Measurements from ENCODE around the gene ANXA11. TPM values are rescaled to one million over a fixed set of nuclear protein-coding genes. Genes with fewer than 3 reads are reported as not detected.

Gene ANXA11
- total and polyA plus RNA-seq, 2 of the 8 experiments (the other 6 are each of a cell fraction or from before 2014, with no cell fraction given): 40.5 to 84.9 TPM

DNA sequence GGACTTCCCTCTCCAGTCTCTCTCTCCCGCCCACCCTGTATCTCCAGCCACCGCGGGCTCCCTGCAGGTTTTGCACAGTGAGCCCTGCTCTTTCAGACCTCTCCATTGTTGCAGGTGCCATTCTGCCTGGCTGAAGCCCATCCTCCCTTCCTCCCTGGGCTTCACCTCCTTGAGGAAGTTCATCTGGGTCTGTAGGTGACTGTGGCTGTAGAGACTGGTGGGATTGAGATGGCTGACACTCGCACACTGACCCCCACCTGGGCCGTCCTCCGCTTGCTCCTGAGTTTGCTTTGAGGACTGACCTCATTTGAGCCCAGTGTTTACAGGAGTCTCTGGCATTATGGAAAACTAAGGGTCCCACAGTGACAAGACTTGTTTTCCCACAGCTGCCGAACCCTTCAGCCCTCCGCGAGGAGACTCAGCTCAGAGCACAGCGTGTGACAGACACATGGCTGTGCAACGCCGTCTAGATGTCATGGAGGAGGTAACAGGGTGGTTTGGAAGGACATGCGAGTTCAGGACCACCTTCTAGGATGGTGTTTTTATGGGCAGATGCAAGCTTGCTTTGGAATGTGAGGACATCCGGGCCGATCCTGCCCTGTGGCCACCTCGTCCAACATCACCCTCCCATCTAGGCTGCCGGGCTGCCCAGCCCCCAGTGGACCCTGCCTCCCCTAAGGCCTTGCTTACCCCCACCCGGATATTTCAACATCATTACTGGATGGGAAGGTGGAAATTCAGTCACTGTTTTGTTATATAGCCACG lies 63.5 kb downstream of the ANXA11 start:
- DNase-seq (ENCODE audit: low read depth in 1 of 2, low spot score in 2 of 2): no peak
- peak overlapping the region; percentile 82; the same call in 1 of the 2 replicates for H2AK5ac ChIP-seq (ENCODE audit: low read depth, low read length)
- H2BK12ac ChIP-seq (ENCODE audit: low read depth, low read length): no peak overlapping the region
- H3K23me2 ChIP-seq (ENCODE audit: low read depth, low read length): no peaks in the 10 kb centered on the region
- FAIRE-seq: no peak
- H4K5ac ChIP-seq (ENCODE audit: insufficient read length, low read depth, low read length): no peak overlapping the region
- H2BK20ac ChIP-seq (ENCODE audit: low read length): no peak overlapping the region
- H3K23ac ChIP-seq (ENCODE audit: insufficient read length): no peak overlapping the region
- ChIA-PET POLR2A (ENCODE audit: partially characterized antibody) (no interaction called here), CTCF (ENCODE audit: partially characterized antibody) (interaction anchor here (1.0 to 6.6 kb wide), 12 partner anchors 9 to 111 kb away, joined by 3 to 75 read pairs (median 5); no protein-coding TSS in a partner anchor)
- no peak overlapping the region for H3K4ac ChIP-seq (replicated peaks; ENCODE audit: insufficient read length, low read depth, low read length)
- H3K36me3 ChIP-seq (ENCODE audit: control insufficient read depth in 2 of 4, insufficient read depth in 4 of 4, low read length in 3 of 4): no peaks in the 10 kb centered on the region
- H3K56ac ChIP-seq (replicated peaks; ENCODE audit: insufficient read length, low read depth, low read length): no peak overlapping the region
- no peak overlapping the region for H4K8ac ChIP-seq (ENCODE audit: extremely low read depth, insufficient read depth, low read length)
- H3K4me2 ChIP-seq (ENCODE audit: insufficient read depth in 1 of 2, low read depth in 2 of 2, low read length in 2 of 2): no peak overlapping the region
- no peak overlapping the region for H3K18ac ChIP-seq (ENCODE audit: extremely low read depth, low read length)
- H3K9me3 ChIP-seq (ENCODE audit: insufficient read depth in 2 of 2, low read depth in 1 of 2, low read length in 1 of 2): no peaks in the 10 kb centered on the region
- H3K27ac ChIP-seq (ENCODE audit: low read depth, low read length): no peak overlapping the region
- WGBS, 2 experiments (ENCODE audit: extremely low coverage in 1 of 2, insufficient coverage in 1 of 2, insufficient read length in 1 of 2, insufficient replicate concordance in 2 of 2, low coverage in 1 of 2, low lambda C conversion rate in 2 of 2, missing lambda C conversion rate in 1 of 2): 89% methylated on average over 19 of the region's 19 CpGs; no CpG with 5 or more reads in 1 of the 2 experiments
- no peak overlapping the region for H3K14ac ChIP-seq (ENCODE audit: insufficient read length)
- H2BK15ac ChIP-seq (ENCODE audit: low read length): no peak overlapping the region
- H2BK5ac ChIP-seq (ENCODE audit: low read depth, low read length): no peak overlapping the region
- H4K20me1 ChIP-seq (replicated peaks in 1 of 2; ENCODE audit: control insufficient read depth in 1 of 2, insufficient read depth in 2 of 2, low read length in 2 of 2): no peaks in the 10 kb centered on the region
- no peak overlapping the region for H3K4me3 ChIP-seq (ENCODE audit: extremely low read depth in 1 of 4, insufficient read depth in 2 of 4, low read depth in 3 of 4, low read length in 4 of 4)
- H3K27me3 ChIP-seq (replicated peaks in 1 of 4; ENCODE audit: control insufficient read depth in 3 of 4, extremely low read depth in 1 of 4, insufficient read depth in 3 of 4, low read length in 3 of 4): no peaks in the 10 kb centered on the region
- H3K4me1 ChIP-seq (replicated peaks in 1 of 4; ENCODE audit: control insufficient read depth in 3 of 4, insufficient read depth in 4 of 4, low read length in 3 of 4): peaks cover 0 to 5% (median 0%) of the 10 kb centered on the region in 4 experiments; a peak in 2 of 7 replicates
- H3K79me2 ChIP-seq (ENCODE audit: control insufficient read depth in 1 of 2, insufficient read depth in 2 of 2, low read length in 2 of 2): no peaks in the 10 kb centered on the region
- no peak overlapping the region for H4K91ac ChIP-seq (replicated peaks; ENCODE audit: insufficient read length, low read length)
- H2BK120ac ChIP-seq (replicated peaks; ENCODE audit: low read depth, low read length): no peak overlapping the region
- no peak overlapping the region for H2AFZ ChIP-seq (ENCODE audit: low read length)
- no peak overlapping the region for H3K9ac ChIP-seq (replicated peaks in 1 of 4; ENCODE audit: extremely low read depth in 1 of 4, low read depth in 3 of 4, low read length in 3 of 4)
- no peaks in the 10 kb centered on the region for H3K79me1 ChIP-seq (ENCODE audit: low read depth, low read length)
- TF ChIP-seq NANOG (IDR thresholded peaks at IDR 0.05; ENCODE audit: insufficient read depth, low read depth, low read length, poor library complexity, severe bottlenecking) (no peak), SAP30 (IDR thresholded peaks at IDR 0.05; ENCODE audit: insufficient read depth, insufficient replicate concordance, low read length) (no peak), TAF7 (optimal IDR thresholded peaks at IDR 0.05; ENCODE audit: borderline replicate concordance, low read depth, low read length) (no peak), SP4 (IDR thresholded peaks at IDR 0.05; ENCODE audit: low read length) (no peak)
